Stimulated activated CD4-positive, alpha-beta T cell treated with anti-CD3 and anti-CD28 coated beads, Interleukin-12 subunit alpha, Interleukin-12 subunit beta, amount 100 ng/mL, for 4 hours (primary cell): ENCODE results near the gene TWIST2.

ENCODE experiments used
- DNase-seq: peaks from one replicate; pipeline ENCODE4 v3.0.0-alpha.2; 2020

TWIST2 gene

GRCh38 chr2:238857959-238858358, 10.1 kb downstream of the TWIST2 start:
- DNase-seq: no peak

GRCh38 chr2:238859636-238860347, 11.9 kb downstream of the TWIST2 start:
- no peak for DNase-seq

GRCh38 chr2:238861013-238861730, 13.3 kb downstream of the TWIST2 start:
- no peak for DNase-seq

GRCh38 chr2:238861766-238862315, 14.0 kb downstream of the TWIST2 start:
- no peak for DNase-seq

GRCh38 chr2:238862701-238863100, 14.8 kb downstream of the TWIST2 start:
- no peak for DNase-seq

GRCh38 chr2:238863231-238863630, 15.3 kb downstream of the TWIST2 start:
- DNase-seq: no peak

- no peak for DNase-seq
Observed at GRCh38 chr2:238863749-238864206, 15.9 kb downstream of the TWIST2 start.

GRCh38 chr2:238864207-238865014, 16.5 kb downstream of the TWIST2 start:
- DNase-seq: peak; percentile 11

GRCh38 chr2:238865015-238865719, 17.3 kb downstream of the TWIST2 start:
- DNase-seq: no peak

- DNase-seq: no peak
Observed at GRCh38 chr2:238865744-238866355, 18.0 kb downstream of the TWIST2 start.

- no peak for DNase-seq
Observed at GRCh38 chr2:238866656-238867277, 18.9 kb downstream of the TWIST2 start.

- DNase-seq: no peak
Observed at GRCh38 chr2:238868067-238868524, 20.2 kb downstream of the TWIST2 start.

GRCh38 chr2:238868616-238869292, 20.9 kb downstream of the TWIST2 start:
- no peak for DNase-seq

- DNase-seq: no peak
Observed at GRCh38 chr2:238869293-238870124, 21.6 kb downstream of the TWIST2 start.

GRCh38 chr2:238870261-238870660, 22.4 kb downstream of the TWIST2 start:
- DNase-seq: no peak

- no peak for DNase-seq
Observed at GRCh38 chr2:238872026-238872425, 24.1 kb downstream of the TWIST2 start.

GRCh38 chr2:238872628-238873380, 24.9 kb downstream of the TWIST2 start:
- no peak for DNase-seq

- no peak for DNase-seq
Observed at GRCh38 chr2:238873381-238873801, 25.5 kb downstream of the TWIST2 start.

GRCh38 chr2:238873841-238874240, 26.0 kb downstream of the TWIST2 start:
- no peak for DNase-seq
